PC-9 (cell line): Measurements from ENCODE around the gene LTO1. TPM values are rescaled to one million over a fixed set of nuclear protein-coding genes. Genes with fewer than 3 reads are reported as not detected.
A peak's percentile ranks its signal among the peaks of the same experiment; 100 is the strongest.

Experiments used
- BruUV-seq: library from RNA; stranded (reverse); fragments of 400-500 nt; replicated peaks from 2 replicates; lab custom pipeline; 2021; lab: Mats Ljungman, UMichigan
- CTCF ChIA-PET: fragments of 300-600 bp; sonication (Branson Sonifier 250); formaldehyde crosslinking; loops from one replicate; lab custom pipeline; 2022; ENCODE audit warnings: antibody characterized with exemption; lab: Charles Lee
- POLR2A ChIA-PET: fragments of 300-600 bp; sonication (Branson Sonifier 250); formaldehyde crosslinking; loops from one replicate; lab custom pipeline; 2022; ENCODE audit warnings: antibody characterized with exemption; ENCODE audit not compliant: unreplicated experiment; lab: Charles Lee
- DNase-seq, 2 experiments: peaks; one replicate each; pipeline versions ENCODE4 v3.0.0 to v3.0.0-alpha.2; 2015 to 2022; ENCODE audit warnings: mixed read lengths in 1 of 2
- H2AFZ ChIP-seq: fragments of 200-600 bp; sonication (generic); 2 replicates; pipeline ENCODE4 v1.8.1; 2017; ENCODE audit warnings: antibody characterized with exemption
- H3F3A ChIP-seq: fragments of 200-600 bp; sonication (generic); 2 replicates; pipeline ENCODE4 v1.8.1; 2017; ENCODE audit warnings: antibody characterized with exemption, mild to moderate bottlenecking, low read depth; ENCODE audit not compliant: insufficient read depth
- H3K27ac ChIP-seq: fragments of 200-600 bp; sonication (generic); 2 replicates; pipeline ENCODE4 v1.6.1; 2016; ENCODE audit warnings: mixed run types
- H3K27me3 ChIP-seq: fragments of 200-600 bp; sonication (generic); 2 replicates; pipeline ENCODE4 v1.6.1; 2016; ENCODE audit warnings: low read depth, mixed run types; ENCODE audit not compliant: insufficient read depth
- H3K36me3 ChIP-seq: fragments of 200-600 bp; sonication (generic); 2 replicates; pipeline ENCODE4 v1.6.1; 2016; ENCODE audit warnings: low read depth, mixed run types
- H3K4me1 ChIP-seq: fragments of 200-600 bp; sonication (generic); replicated peaks from 2 replicates; pipeline ENCODE4 v1.6.1; 2016; ENCODE audit warnings: mixed run types; ENCODE audit not compliant: insufficient read depth
- H3K4me2 ChIP-seq: fragments of 200-600 bp; sonication (generic); 2 replicates; pipeline ENCODE4 v1.6.1; 2017; ENCODE audit warnings: mixed run types
- H3K4me3 ChIP-seq: fragments of 200-600 bp; sonication (generic); 2 replicates; pipeline ENCODE4 v1.6.1; 2016; ENCODE audit warnings: mixed run types
- H3K79me2 ChIP-seq: fragments of 200-600 bp; sonication (generic); 2 replicates; pipeline ENCODE4 v1.6.1; 2017; ENCODE audit warnings: low read depth, mixed run types
- H3K9me2 ChIP-seq: fragments of 200-600 bp; sonication (generic); 2 replicates; pipeline ENCODE4 v1.8.1; 2017; ENCODE audit warnings: mild to moderate bottlenecking; ENCODE audit not compliant: insufficient read depth
- H3K9me3 ChIP-seq: fragments of 200-600 bp; sonication (generic); 2 replicates; pipeline ENCODE4 v1.8.1; 2016; ENCODE audit warnings: low read depth; ENCODE audit not compliant: insufficient read depth
- H4K20me1 ChIP-seq: fragments of 200-600 bp; sonication (generic); 2 replicates; pipeline ENCODE4 v1.8.1; 2017; ENCODE audit not compliant: insufficient read depth
- EZH2 ChIP-seq: fragments of 200-600 bp; sonication (generic); IDR thresholded peaks from 2 replicates; pipeline ENCODE4 v1.8.0; 2017; ENCODE audit warnings: antibody characterized with exemption, low read depth
- intact Hi-C: fragments of 100-400 bp; cut with micrococcal nuclease; formaldehyde crosslinking; loops from one replicate; pipeline ENCODE4 v1.10.0; 2022; ENCODE audit not compliant: unreplicated experiment
- total RNA-seq: library from RNA; stranded (reverse); gene quantifications from 2 replicates; pipeline ENCODE4 v1.2.3, GENCODE V29; 2021
- TF ChIP-seq, protein P1 (sequence below): fragments of 200-600 bp; sonication (generic); conservative IDR thresholded peaks from 2 replicates; pipeline ENCODE4 v1.6.1; 2017; ENCODE audit warnings: mixed run types, antibody characterized with exemption, mild to moderate bottlenecking, moderate library complexity

The LTO1 gene
- total RNA-seq, 1 experiment from 2014 or later, result 41.1 TPM

- H3K4me1 ChIP-seq, result peaks cover 22% of the 10 kb centered on the region; the same call in 1 of the 2 replicates
- ChIA-PET CTCF (no interaction called here), POLR2A (no interaction called here)
- H3K27me3 ChIP-seq, result no peaks in the 10 kb centered on the region
- TF ChIP-seq EZH2, result no peak
- TF ChIP-seq, protein P1, sequence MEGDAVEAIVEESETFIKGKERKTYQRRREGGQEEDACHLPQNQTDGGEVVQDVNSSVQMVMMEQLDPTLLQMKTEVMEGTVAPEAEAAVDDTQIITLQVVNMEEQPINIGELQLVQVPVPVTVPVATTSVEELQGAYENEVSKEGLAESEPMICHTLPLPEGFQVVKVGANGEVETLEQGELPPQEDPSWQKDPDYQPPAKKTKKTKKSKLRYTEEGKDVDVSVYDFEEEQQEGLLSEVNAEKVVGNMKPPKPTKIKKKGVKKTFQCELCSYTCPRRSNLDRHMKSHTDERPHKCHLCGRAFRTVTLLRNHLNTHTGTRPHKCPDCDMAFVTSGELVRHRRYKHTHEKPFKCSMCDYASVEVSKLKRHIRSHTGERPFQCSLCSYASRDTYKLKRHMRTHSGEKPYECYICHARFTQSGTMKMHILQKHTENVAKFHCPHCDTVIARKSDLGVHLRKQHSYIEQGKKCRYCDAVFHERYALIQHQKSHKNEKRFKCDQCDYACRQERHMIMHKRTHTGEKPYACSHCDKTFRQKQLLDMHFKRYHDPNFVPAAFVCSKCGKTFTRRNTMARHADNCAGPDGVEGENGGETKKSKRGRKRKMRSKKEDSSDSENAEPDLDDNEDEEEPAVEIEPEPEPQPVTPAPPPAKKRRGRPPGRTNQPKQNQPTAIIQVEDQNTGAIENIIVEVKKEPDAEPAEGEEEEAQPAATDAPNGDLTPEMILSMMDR, result no peak
- peaks cover 26% of the 10 kb centered on the region for H3F3A ChIP-seq
- no peak for DNase-seq
- intact Hi-C loops, result no loop called here
- peaks cover 6% of the 10 kb centered on the region; the same call in 1 of the 2 replicates for H3K79me2 ChIP-seq
- H3K27ac ChIP-seq, result no peak overlapping the region
- H3K9me2 ChIP-seq, result no peaks in the 10 kb centered on the region
- no peaks in the 10 kb centered on the region for H3K36me3 ChIP-seq
- no TSS peak for BruUV-seq
- no peak overlapping the region for H3K4me2 ChIP-seq
- peaks cover 9% of the 10 kb centered on the region; the same call in 1 of the 2 replicates for H3K9me3 ChIP-seq
- H3K4me3 ChIP-seq, result no peak overlapping the region
- H4K20me1 ChIP-seq, result no peaks in the 10 kb centered on the region
- no peak overlapping the region for H2AFZ ChIP-seq
These were observed 41.1 kb downstream of the LTO1 start for GRCh38 chr11:69634069-69634468.

GRCh38 chr11:69632900-69633299, 42.3 kb downstream of the LTO1 start:
- ChIA-PET POLR2A (no interaction called here), CTCF (no interaction called here)
- BruUV-seq, result no TSS peak
- intact Hi-C loops, result no loop called here
- Histone ChIP-seq H3K79me2 (peaks cover 6% of the 10 kb centered on the region; the same call in 1 of the 2 replicates), H4K20me1 (no peaks in the 10 kb centered on the region), H3K27me3 (no peaks in the 10 kb centered on the region), H3K4me3 (no peak overlapping the region), H3K9me2 (no peaks in the 10 kb centered on the region), H3K4me1 (peaks cover 22% of the 10 kb centered on the region; the same call in 1 of the 2 replicates), H3K27ac (no peak overlapping the region), H3K4me2 (no peak overlapping the region), H3F3A (peaks cover 17% of the 10 kb centered on the region; the same call in 1 of the 2 replicates), H3K9me3 (peaks cover 9% of the 10 kb centered on the region; the same call in 1 of the 2 replicates), H3K36me3 (no peaks in the 10 kb centered on the region), H2AFZ (no peak overlapping the region)
- TF ChIP-seq, protein P1, result no peak
- TF ChIP-seq EZH2, result no peak
- DNase-seq, result no peak

GRCh38 chr11:69630424-69630823, 44.7 kb downstream of the LTO1 start:
- ChIA-PET CTCF (no interaction called here), POLR2A (no interaction called here)
- Histone ChIP-seq H3K4me1 (peaks cover under 1% of the 10 kb centered on the region; the same call in 1 of the 2 replicates), H3K36me3 (no peaks in the 10 kb centered on the region), H3F3A (peaks cover 8% of the 10 kb centered on the region; the same call in 1 of the 2 replicates), H4K20me1 (no peaks in the 10 kb centered on the region), H3K9me2 (no peaks in the 10 kb centered on the region), H3K4me2 (no peak overlapping the region), H3K9me3 (peaks cover 9% of the 10 kb centered on the region; the same call in 1 of the 2 replicates), H3K79me2 (no peaks in the 10 kb centered on the region), H3K4me3 (no peak overlapping the region), H2AFZ (no peak overlapping the region), H3K27ac (no peak overlapping the region), H3K27me3 (no peaks in the 10 kb centered on the region)
- intact Hi-C loops, result no loop called here
- DNase-seq, result peak in 1 of 2 experiments; percentile 22
- BruUV-seq, result no TSS peak
- TF ChIP-seq, protein P1, result no peak
- TF ChIP-seq EZH2, result no peak
